Embryonic facial prominence (tissue), 1 donor: ENCODE data around the gene TBC1D22A.
"Not testable (repeated sequence)": the region's sequence is repeated elsewhere in the genome, so short reads cannot be mapped to it uniquely, and the experiment has no call there.

Experiments used
- DNase-seq: peaks from one replicate; pipeline ENCODE4 v3.0.0-alpha.2; 2016; ENCODE audit errors: extremely low spot score

The TBC1D22A gene

DNA sequence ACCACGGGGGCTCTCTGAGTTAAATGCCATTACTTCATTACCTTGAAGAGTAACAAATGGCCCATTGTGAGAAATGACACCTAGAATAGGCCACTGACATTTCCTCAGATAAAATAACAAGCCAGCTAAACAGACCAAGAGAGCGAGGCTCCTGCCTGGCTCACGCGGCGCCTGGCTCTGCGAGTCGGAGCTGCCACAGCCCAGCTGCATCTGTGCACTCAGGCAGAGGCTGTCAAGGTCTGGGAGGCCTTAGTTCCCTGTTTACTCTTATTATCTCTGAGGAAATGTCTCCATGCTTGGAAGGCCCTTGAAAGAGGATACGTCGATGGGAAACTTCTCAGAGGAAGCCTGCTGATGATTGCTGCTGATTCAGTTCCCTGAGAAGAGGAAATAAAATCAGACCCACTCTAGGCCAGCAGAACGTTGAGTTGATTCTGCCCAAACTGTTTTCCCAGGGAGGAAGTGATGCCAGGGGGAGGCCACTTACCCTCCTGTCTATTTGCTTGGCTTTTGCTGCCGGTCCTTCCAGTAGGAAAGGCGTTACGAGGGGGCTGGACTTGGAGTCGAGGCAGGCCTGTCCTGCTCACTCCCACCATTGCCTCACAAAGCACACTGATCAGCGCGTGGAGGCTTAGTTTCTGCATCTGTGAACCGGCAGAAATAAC, 208.8 kb downstream of the TBC1D22A start:
- DNase-seq: no peak

DNA sequence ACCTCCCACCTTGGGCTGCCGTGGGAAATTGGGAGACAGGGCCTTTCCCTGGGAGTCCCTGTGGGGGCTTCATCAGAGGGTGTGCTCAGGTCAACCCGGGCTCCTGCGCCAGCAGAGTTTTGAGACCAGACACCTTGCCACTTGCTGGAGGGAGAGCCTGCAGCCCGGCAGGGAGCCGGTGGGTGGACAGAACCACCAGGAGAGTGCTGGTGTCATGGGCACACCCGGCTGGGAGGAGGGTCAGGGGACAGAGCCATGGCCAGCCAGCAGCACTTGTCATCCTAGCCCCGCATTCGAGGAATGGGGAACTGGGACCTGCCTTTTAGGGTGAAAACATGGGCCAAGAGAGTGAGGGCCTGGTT, 209.3 kb downstream of the TBC1D22A start:
- DNase-seq: no peak

DNA sequence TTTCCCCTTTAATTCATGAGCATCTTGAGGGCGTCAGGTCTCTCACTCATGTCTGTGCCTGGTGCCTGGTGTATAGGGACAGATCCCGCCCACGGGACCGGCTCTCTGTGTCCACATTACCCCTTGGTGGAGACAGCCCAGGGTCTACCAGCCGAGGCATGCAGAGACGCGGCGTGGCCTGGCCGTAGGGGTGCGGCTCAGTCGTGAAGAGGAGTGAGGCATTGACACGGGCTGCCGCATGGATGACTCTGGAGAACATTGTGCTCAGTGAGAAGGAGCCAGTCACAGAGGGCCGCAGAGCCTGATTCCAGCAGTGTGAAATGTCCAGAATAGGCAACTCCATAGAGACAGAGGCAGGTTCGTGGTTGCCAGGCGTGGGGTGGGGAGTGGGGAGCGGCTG, 209.8 kb downstream of the TBC1D22A start:
- no peak for DNase-seq

DNA sequence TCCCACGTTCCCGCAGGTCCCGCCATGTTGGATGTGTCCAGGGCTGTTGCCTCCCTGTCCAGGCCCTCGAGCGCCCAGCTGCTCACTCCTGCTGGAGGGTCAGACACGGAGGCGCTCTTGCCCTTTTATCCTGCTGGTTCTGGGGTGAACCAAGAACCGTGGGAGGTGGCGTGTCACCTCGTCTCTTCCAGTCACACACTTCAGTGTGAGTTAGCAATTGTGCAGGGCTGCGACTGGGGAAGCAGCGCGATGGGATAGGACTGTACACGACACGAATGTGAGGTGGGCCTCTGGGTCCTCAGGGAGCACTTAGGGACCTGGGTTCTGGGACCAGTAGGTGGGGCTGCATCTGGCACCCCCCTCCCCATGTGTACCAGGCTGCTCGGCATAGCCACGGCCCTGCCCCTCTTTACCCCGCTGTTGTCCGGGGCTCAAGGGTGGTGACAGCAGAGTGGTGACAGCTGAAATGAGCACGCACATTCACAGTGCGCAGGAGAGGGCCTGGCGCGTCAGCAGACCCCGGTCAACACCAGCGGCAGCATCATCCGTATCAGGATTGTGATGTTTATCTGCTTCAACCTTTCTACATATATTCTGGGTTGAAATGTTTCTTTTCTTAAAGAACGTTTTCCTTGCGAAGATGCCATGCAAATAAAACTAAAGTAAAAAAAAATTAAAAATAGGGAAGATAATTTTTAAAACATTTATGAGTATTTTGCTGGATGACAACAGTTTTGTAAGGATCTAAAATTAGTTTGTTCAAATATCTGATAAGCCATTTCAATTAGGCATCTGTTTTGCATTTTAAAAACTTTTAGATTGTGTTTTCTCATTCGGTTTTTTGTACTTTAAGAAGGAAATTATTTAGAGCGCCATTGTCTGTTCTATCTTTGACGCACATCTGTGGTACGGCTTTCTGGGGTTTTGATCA, 210.7 kb downstream of the TBC1D22A start:
- no peak for DNase-seq

DNA sequence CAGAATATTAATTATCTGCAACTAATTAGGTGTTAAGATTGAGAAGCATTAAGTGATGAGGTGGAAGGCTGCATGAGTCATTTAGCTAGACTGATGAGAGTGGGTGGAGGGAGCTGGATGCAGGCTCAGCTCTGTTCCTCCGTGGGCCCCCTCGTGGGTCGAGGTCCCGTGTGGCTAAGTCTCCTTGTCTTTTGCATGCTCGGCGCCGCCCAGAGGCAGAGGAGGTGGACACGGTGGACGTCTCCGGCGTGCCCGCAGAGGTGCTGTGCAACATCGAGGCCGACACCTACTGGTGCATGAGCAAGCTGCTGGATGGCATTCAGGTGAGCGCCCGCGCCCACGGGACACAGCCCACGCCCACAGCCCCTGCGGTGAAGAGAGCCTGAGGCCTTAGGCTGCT, 211.6 kb downstream of the TBC1D22A start:
- DNase-seq: no peak

DNA sequence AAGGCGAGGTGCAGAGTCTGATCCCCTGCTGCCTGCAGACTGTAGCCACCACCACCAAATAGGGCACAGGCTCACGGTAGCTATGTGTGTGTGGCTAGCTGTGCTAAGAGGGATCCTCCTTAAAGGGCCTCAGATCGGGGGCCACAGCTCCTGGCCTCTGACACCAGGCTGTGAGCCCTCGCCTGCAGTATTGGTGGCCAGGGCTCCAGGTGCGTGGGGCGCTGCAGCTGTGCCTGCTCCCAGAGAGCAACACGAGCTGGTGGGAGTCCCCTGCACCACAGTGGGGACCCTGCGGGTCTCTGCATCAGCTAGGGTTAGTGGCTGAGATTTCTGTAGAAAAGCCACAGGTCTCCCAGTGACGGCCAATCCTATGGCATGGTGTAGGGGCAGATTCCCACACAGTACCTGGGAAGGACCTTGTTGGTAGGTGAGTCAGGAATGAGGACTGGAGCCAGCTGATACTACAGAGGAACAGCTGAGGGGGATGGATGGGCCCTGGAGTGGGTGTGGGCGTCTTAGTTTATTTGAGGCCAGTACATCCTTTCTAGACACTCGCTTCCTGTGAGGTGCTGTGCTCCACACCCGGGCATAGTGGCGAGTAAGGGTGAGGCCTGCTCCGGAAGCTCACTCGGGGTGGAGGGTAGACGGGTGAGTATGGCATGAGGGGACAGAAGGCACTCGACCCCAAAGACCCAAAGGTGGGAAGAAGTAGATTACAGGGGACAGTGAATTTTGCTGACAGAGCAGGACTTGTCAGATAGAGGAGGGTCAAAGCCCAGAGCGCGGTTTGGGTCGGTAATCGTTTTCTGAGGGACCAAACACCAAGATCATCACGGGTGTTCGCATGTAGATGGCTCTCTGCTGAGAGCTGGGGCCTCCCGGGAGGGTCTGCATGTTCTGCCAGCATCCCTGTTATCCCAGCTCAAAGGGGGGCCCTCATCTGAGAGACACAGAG, 212.5 kb downstream of the TBC1D22A start:
- DNase-seq: no peak

DNA sequence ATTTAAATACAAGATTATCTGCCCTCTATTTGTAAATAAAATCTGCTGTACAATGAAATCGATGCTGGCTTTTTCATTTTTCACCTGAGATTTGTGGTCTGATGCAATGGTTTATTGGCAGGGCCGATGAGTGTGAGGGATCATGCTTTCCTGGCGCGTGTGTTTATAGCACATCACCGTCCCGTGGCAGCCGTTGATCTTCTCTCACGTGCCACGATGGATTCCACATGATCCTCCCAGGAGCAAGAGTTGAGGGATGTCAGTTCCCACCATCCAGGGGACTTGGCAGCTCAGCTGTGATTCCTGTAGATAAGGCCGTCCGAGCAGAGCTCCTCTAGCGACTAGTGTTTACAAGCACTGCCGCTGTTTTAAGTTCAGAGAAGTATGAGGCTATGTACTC, 213.7 kb downstream of the TBC1D22A start:
- no peak for DNase-seq

- DNase-seq: no peak
Measured at GRCh38 chr22:46976598-46976997, 214.1 kb downstream of the TBC1D22A start.

GRCh38 chr22:46977656-46978343, 215.3 kb downstream of the TBC1D22A start:
- no peak for DNase-seq

GRCh38 chr22:46978668-46979067, 216.2 kb downstream of the TBC1D22A start:
- DNase-seq: not testable (repeated sequence)

GRCh38 chr22:46979506-46979905, 217.1 kb downstream of the TBC1D22A start:
- DNase-seq: no peak

DNA sequence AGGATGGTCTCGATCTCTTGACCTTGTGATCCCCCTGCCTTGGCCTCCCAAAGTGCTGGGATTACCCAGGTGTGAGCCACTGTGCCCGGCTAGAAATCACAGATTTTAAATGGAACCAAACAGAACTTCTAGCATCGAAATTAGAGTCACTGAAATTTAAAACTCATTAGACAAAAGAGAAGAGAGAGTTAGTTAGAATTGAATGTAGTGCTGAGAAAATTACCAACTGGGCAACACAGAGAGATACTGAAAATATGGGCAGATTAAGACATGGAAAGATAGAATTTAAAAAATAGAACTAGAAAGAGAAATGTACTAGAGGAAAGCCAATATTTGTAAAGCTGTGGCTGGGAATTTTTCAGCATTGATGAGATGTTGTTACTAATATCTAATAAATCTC, 217.9 kb downstream of the TBC1D22A start:
- no peak for DNase-seq

DNA sequence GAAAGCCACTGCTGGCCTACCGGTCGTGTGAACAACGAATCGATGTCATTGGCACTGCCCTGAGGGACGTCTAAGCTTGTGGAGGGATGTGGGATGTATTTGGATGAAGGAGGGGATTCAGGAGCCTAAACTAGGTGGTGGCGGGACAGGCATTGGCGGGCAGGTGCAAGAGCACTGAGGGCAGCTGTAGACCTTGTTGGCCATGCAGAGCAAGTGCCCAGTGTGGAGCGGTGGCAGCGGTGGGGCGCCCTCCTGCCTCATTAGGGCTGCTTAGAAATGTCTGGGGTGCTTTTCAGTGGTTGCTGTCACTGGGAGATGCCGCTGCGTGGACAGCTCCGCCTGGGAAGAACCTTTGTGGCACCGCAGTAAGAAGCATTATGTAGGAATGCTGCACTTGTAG, 220.2 kb downstream of the TBC1D22A start:
- DNase-seq: no peak

DNA sequence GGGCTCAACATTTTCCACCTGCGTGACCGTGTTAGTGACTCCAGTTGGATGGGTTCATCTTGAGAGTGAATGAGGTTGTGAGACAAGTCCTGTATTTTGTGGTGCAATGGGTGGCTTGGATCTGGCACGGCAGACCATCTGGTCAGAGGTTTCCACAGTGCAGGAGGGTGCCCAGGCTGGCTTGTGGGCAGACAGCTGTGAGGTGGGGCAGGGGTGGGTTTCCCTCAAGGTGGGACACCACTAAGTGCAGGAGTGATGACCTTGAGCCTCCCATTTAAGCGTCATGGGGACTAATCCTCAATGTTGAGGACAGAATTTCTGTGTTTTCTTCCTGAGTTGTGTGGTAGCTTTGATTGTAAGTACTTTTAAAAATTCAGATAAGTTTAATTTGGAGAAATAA, 220.6 kb downstream of the TBC1D22A start:
- no peak for DNase-seq

DNA sequence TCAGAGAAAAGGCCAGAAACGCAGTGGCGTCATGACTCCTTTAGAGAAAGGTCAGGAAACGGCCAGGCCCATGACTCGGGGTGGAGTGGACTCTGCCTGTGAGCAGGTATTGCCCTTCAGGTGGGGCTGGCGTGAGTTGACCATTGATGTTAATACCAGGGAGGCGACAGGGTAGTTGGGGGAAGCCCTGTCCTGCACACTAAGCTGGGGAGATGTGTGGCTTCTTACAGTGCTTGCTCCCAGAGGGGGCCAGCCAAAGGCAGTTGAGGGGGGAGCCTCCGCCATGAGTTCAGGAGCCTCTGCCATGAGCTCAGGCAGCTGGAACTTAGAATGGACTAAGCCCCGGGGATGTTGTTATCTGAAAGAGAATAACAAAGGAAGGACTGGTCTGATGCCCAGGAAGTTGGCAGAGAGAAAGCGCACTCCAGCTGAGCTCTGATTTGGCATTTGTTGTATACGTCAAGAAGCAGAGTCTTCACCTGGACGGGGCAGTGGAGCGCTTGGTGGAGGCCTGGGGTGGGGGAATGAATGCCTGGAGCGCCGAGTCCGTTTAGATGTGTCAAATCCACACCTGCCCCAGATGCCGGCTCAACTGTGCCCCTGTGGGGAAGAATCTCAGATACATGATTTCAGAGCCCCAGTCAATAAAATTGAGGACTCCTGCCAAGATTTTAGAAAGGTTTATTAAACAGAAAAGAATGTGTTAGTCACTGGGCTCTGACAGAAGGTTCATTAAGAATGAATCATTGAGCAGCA, 222.5 kb downstream of the TBC1D22A start:
- no peak for DNase-seq

DNA sequence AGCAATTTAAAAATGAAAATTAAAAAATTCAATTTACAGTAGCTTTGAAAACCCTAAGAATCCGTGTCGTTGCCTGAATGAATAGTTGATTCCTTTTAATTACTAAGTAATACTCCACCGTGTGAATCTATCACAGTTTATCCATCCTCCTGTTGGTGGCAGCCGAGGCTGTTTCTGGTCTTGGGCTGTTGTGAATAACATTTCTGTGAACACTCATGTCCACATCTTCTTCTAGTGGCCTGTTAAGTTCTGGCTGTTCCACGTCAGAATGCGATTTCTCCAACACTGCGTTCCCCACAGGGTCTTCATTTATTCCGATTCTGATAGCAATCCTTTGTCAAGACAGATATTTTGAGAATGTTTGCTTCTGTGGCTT, 223.0 kb downstream of the TBC1D22A start:
- DNase-seq: no peak

DNA sequence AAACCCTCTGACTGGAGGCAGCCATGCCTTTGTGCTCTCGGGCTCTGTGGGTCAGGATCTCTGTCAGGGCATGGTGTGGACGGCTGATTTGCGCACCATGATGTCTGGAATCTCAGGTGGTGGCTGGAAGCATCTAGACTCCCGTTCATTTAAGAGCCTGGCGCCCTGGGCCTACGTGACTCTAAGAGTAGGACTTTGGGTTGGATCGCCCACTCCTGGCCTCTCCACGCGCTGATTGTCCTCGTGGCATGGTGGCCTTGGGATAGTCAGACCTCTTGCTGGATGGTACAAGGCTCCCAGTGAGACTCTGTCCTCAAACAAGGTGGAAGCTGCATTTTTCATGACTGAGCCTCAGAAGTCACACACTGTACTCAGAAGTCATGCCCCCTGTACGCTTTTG, 224.3 kb downstream of the TBC1D22A start:
- no peak for DNase-seq

DNA sequence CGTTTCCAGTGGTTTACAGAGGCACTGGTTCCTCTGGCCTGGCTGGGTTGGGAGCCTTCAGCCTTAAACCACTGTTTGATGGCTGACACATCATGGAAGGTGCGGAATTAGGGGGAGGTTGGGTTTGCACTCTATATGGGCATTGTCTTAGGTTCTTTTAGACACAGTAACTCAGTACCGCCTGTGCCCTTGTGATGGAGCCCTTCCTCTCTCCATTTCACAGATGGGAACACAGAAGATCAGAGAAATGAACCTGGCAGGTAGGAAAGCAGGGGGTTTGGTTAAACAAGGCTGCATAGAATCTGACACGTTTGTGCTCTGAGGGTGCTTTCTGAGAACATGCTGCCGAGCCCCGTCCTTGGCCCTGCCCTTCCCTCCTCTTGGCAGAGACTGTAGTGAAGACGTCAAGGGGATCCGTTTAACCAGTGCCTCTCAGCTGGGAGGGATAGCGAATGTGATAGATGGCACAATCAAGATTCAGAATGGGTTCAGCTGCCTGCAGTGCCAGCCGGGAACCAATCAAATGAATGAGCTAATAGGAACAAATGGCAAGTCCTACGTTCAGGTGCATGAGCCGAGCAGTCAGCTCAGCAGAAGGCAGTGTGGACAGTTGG, 228.6 kb downstream of the TBC1D22A start:
- DNase-seq: no peak

- DNase-seq: no peak
Measured at GRCh38 chr22:46991666-46992065, 229.2 kb downstream of the TBC1D22A start.

GRCh38 chr22:46992121-46992731, 229.8 kb downstream of the TBC1D22A start:
- DNase-seq: no peak
